GM06990 (cell line): ENCODE results near the gene RBFOX1.

Experiments
- DNase-seq: peaks from one replicate; pipeline ENCODE4 v3.0.0-alpha.2; 2011; ENCODE audit not compliant: insufficient read length; ENCODE audit errors: extremely low read depth
- H3K27me3 ChIP-seq: replicated peaks from 2 replicates; pipeline ENCODE4 v1.6.0; 2011; ENCODE audit warnings: low read length; ENCODE audit not compliant: control insufficient read depth, insufficient read depth
- H3K36me3 ChIP-seq: 2 replicates; pipeline ENCODE4 v1.5.1; 2011; ENCODE audit warnings: low read length; ENCODE audit not compliant: control insufficient read depth, insufficient read depth
- H3K4me3 ChIP-seq: replicated peaks from 2 replicates; pipeline ENCODE4 v1.5.1; 2011; ENCODE audit warnings: low read depth, mild to moderate bottlenecking, control low read depth, low read length
- CTCF ChIP-seq: IDR thresholded peaks from 2 replicates; pipeline ENCODE4 v1.5.1; 2011; ENCODE audit warnings: low read length, control low read depth, mild to moderate bottlenecking, inconsistent platforms; ENCODE audit not compliant: insufficient read depth, poor library complexity, severe bottlenecking

Gene RBFOX1

DNA sequence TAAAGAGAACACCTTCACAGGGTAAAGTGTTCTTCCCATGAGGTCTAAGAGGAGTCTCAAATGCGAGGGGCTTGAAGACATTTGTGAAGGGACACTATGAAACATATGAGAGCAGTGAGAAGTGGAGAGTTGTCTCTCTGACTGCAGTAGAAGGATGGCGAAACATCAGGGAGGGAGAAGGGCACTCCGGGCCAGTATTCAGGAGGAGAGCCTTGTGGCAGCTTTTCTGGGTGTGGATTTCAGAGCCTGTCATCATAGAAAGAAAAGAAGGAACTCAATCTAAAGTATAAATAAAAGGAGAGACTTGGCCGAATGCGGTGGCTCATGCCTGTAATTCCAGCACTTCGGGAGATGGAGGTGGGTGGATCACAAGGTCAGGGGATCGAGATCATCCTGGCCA, 117.2 kb downstream of the RBFOX1 start:
- DNase-seq = no peak
- Histone ChIP-seq H3K36me3 (no peaks in the 10 kb centered on the region), H3K27me3 (no peaks in the 10 kb centered on the region), H3K4me3 (no peak overlapping the region)
- no peak for TF ChIP-seq CTCF

DNA sequence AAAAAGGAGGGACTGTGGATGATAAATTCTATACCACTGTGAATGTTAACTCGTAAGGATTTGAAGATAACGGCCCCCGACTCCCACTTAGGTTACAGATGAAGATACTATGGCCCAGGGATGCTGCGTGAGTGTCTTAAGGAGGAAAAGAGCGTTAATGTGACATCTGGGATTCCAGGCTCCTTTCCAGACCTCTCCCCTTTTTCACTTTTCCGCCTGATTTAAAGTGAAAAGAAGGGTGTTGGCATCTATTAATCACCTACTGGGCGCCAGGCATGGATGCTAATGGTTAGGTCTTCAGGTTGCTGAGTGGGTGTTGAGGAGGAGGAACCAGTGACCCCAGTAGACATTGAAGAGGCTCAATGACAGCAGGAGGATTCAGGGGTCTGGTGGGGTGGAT, 117.8 kb downstream of the RBFOX1 start:
- H3K36me3 ChIP-seq = no peaks in the 10 kb centered on the region
- no peak for TF ChIP-seq CTCF
- H3K4me3 ChIP-seq = no peak overlapping the region
- H3K27me3 ChIP-seq = no peaks in the 10 kb centered on the region
- DNase-seq = no peak

DNA sequence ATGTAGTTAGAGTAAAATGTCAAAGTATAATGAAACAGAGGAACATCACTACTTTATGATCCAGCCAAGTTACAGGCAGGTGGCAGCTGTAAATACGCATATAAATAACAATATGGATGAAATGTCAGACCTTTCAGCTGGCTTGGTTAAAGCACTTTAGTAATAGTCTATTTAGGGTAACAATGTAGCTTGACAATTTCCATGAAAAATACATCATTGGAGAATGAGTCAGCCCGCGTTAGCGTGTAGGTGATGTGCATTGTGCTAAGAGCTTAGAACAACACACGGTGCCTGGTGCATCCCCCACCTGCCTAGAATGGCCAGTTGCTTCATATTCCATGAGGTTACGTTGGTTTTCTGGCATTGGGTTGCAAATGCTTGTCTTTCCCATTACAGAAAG, 119.4 kb downstream of the RBFOX1 start:
- H3K36me3 ChIP-seq = no peaks in the 10 kb centered on the region
- H3K4me3 ChIP-seq = no peak overlapping the region
- no peak for TF ChIP-seq CTCF
- no peaks in the 10 kb centered on the region for H3K27me3 ChIP-seq
- no peak for DNase-seq

DNA sequence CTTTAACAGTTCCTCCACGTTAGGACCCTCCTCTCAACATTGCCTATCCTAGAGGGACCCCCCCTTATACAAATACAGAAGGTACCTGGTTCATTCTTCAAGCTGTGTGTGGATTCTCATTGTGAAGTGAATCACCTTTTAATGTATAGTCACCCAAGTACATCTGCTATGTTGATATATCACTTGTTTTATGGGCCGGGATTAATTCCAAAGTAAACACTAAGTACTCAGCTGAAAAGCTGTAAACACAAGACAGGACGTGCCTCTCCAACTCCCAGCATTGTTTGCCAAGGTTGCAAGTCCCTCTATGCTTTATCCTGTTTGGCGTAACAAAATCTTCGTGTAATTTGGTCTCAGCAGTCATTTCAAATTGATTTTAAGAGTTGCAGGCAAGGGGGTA, 123.6 kb downstream of the RBFOX1 start:
- Histone ChIP-seq H3K4me3 (no peak overlapping the region), H3K36me3 (no peaks in the 10 kb centered on the region), H3K27me3 (no peaks in the 10 kb centered on the region)
- TF ChIP-seq CTCF = no peak
- no peak for DNase-seq

DNA sequence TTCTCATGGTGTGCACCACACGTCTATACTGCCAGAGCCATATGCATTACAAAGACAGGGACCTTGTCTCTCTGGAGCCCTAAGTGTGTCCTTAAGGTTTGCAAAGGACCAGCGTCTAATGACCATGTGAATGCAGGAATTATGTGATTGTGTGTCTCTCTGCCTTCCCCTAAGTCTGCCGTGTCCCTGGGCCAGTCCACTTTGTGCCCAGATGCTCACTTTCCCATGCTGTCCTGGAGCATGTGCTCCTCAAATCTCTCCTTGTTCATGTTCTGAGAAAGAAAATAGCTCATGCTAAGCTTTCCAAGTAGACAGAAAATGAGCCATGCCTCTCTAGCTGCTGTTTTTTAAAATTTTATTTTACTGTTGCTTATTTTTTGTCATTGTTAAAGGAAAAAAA, 125.5 kb downstream of the RBFOX1 start:
- Histone ChIP-seq H3K36me3 (no peaks in the 10 kb centered on the region), H3K4me3 (no peak overlapping the region), H3K27me3 (no peaks in the 10 kb centered on the region)
- no peak for TF ChIP-seq CTCF
- no peak for DNase-seq

DNA sequence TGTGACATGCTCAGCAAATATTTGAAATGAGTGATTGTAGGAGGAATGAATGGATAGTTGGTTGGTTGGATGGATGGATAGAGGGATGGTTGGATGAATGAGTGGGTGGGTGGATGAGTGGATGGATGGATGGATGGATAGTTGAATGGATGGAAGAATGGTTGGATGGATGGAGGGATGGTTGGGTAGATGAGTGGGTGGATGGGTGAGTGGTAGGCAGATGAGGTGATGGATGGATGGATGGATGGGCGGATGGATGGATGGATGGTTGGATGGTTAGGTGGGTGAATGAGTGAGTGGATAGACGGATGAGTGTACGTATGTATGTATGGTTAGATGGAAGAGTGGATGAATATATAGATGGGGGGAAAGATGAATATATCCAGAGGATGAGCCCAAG, 137.7 kb downstream of the RBFOX1 start:
- no peaks in the 10 kb centered on the region for H3K36me3 ChIP-seq
- no peaks in the 10 kb centered on the region for H3K27me3 ChIP-seq
- no peak for DNase-seq
- no peak overlapping the region for H3K4me3 ChIP-seq
- TF ChIP-seq CTCF = no peak
